HG03060 (cell line): Measurements from ENCODE around the gene CALU.
A peak's percentile ranks its signal among the peaks of the same experiment; 100 is the strongest.

Experiments
- ATAC-seq: cut with Tn5 transposase; IDR thresholded peaks from one replicate; pipeline ENCODE4 v1.9.1; 2021; ENCODE audit warnings: low read depth, moderate number of reproducible peaks; ENCODE audit not compliant: unreplicated experiment

CALU gene

GRCh38 chr7:128739048-128739962, at the start of gene CALU:
CALU (plus strand) TSS chr7:128739359; CDS start chr7:128748584, 9,225 bp downstream.
- ATAC-seq = peak; percentile 96

- no peak for ATAC-seq
These were observed 47.9 kb upstream of the CALU start for GRCh38 chr7:128691227-128691626.

DNA sequence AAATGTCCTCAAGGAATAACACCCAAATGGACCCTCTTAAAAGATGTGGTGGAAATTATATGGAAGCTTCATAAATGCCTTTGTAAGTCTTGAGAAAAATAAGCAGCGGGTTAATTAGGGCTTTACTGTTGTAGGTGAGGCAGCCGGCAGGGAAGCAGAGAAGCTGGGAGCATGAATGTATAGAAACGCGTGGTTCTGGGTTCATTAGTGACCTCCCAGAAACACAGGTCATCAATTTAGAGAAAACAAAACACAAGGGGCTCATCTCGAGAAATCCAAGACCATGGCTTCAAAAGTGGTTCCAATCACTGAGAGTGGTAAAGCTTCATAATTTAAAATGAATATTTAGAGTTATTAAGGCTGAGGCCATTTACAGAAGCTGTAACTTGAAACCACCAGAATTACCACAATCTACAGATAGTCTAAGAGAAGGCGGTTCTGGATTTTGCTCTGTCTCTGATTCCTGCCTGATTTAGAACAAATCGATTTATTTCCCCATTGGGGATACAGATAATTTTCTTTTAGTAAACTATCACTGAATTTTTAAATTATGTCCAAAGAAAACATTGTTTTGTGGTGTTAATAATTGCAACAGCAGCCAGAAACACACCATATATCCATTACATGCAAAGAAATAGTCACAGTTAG, 46.4 kb upstream of the CALU start:
- no peak for ATAC-seq

GRCh38 chr7:128693373-128694015, 45.7 kb upstream of the CALU start:
- ATAC-seq = no peak

- ATAC-seq = no peak
These were observed 44.4 kb upstream of the CALU start for GRCh38 chr7:128694738-128695137.

- ATAC-seq = no peak
These were observed 41.8 kb upstream of the CALU start for GRCh38 chr7:128697302-128697905.

GRCh38 chr7:128699196-128699712, 39.9 kb upstream of the CALU start:
- no peak for ATAC-seq

- ATAC-seq = no peak
These were observed 39.3 kb upstream of the CALU start for GRCh38 chr7:128699895-128700294.

- no peak for ATAC-seq
These were observed 37.9 kb upstream of the CALU start for GRCh38 chr7:128701062-128701785.

GRCh38 chr7:128703609-128704241, 35.4 kb upstream of the CALU start:
- ATAC-seq = no peak

- no peak for ATAC-seq
These were observed 33.2 kb upstream of the CALU start for GRCh38 chr7:128705891-128706333.

- ATAC-seq = no peak
These were observed 31.4 kb upstream of the CALU start for GRCh38 chr7:128707752-128708151.

DNA sequence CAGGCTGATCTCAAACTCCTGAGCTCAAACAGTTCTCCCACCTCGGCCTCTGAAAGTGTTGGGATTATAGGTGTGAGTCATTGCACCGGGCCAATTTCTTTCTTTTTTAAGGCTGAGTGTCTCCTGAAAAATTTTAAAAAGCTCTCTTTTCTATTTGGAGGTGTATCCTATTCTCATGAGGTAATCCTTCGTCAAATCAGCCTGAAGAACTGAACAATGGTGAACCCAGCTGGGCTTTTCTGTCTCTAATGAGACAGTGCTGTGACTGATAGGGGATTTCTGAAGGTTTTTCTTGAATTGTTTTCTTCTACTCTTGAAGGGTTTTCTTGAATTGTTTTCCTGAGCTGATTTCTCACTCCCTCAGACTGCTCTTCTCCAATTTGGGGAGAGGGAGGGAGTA, 30.9 kb upstream of the CALU start:
- ATAC-seq = no peak

- ATAC-seq = no peak
These were observed 30.3 kb upstream of the CALU start for GRCh38 chr7:128708824-128709223.

- ATAC-seq = no peak
These were observed 28.7 kb upstream of the CALU start for GRCh38 chr7:128710481-128710880.

- ATAC-seq = no peak
These were observed 25.4 kb upstream of the CALU start for GRCh38 chr7:128713794-128714193.

DNA sequence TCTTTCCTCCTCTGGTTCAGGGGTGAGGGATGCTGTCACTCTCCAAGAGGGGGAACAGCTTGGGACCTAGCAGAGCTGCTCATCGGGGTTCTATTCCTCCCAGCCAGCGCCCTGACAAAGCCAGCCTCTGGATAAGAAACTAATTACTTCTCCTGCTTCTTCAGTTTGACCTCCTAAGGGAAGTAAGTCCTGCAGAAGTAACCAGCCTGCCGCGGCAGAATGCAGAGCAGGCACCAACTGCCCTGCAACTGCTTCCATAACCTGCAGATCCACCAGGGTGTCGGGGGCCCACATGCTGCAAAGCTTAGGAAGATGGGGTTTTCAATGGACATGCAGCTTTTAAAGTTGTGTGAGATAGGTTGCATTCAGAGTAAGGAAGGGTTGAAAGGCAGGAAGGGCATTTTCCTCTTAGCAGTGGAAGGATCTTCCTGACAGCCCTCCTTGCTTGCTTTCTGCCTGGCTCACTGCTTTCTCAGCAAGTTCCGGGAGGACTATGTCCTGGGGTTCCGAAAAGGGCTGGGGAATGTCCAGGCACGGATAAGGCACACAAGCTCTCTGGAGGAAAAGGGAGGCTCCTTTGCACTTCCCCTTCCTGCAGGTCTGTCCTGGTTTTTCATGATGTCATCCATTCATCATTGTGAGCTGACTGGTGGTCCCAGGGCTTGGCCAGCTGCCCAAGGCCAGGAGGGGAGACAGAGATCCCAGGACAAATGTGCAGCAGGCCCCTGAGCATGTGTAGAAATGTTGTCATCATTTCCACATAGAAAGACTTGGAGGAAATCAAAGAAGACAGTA, 24.3 kb upstream of the CALU start:
- ATAC-seq = no peak

- ATAC-seq = no peak
These were observed 20.1 kb upstream of the CALU start for GRCh38 chr7:128718967-128719642.
